ENCODE results near the gene TMEM184C.

TMEM184C gene

GRCh38 chr4:147678796-147679549, 61.8 kb downstream of the TMEM184C start:
- H3K4me2 ChIP-seq (ENCODE audit: low read depth, low read length), result no peak overlapping the region
- no peaks in the 10 kb centered on the region for H3K9me3 ChIP-seq (replicated peaks; ENCODE audit: insufficient read depth, low read length)
- no peaks in the 10 kb centered on the region for H4K20me1 ChIP-seq (ENCODE audit: insufficient read depth, low read length)
- H3K27me3 ChIP-seq (replicated peaks; ENCODE audit: insufficient read depth, low read length), result no peaks in the 10 kb centered on the region
- H3K27ac ChIP-seq (ENCODE audit: low read length), result no peak overlapping the region
- H2AFZ ChIP-seq (ENCODE audit: low read length), result no peak overlapping the region
- H3K4me3 ChIP-seq (ENCODE audit: low read length), result no peak overlapping the region
- peaks cover 6% of the 10 kb centered on the region; the same call in 1 of the 2 replicates for H3F3A ChIP-seq (ENCODE audit: insufficient read depth, low read length)
- H3K9me2 ChIP-seq (replicated peaks; ENCODE audit: insufficient read depth, low read length), result no peaks in the 10 kb centered on the region
- no peaks in the 10 kb centered on the region for H3K36me3 ChIP-seq (replicated peaks; ENCODE audit: insufficient read depth, low read length)
- peaks cover 16% of the 10 kb centered on the region for H3K79me2 ChIP-seq (ENCODE audit: low read length)
- 0 out of 2 replicates have a peak, but pooled peaks cover 5% of the 10 kb centered on the region for H3K4me1 ChIP-seq (ENCODE audit: low read length)
- DNase-seq, result peak; percentile 31
- no peak overlapping the region for H3K9ac ChIP-seq (ENCODE audit: low read length)
- TF ChIP-seq EZH2 (optimal IDR thresholded peaks at IDR 0.05; ENCODE audit: low read depth, low read length) (no peak), CTCF (IDR thresholded peaks at IDR 0.05; ENCODE audit: low read length) (peak; percentile 29; the same call in 1 of the 2 replicates)

GRCh38 chr4:147682755-147683154, 65.6 kb downstream of the TMEM184C start:
- DNase-seq, result no peak
- peak overlapping the region; percentile 82 for H3K4me2 ChIP-seq (ENCODE audit: low read depth, low read length)
- TF ChIP-seq EZH2phosphoT487 (IDR thresholded peaks at IDR 0.05; ENCODE audit: low read length), result no peak
- TF ChIP-seq CTCF (IDR thresholded peaks at IDR 0.05; ENCODE audit: low read length), result no peak
- TF ChIP-seq EZH2 (optimal IDR thresholded peaks at IDR 0.05; ENCODE audit: low read depth, low read length), result no peak
- H3K36me3 ChIP-seq (replicated peaks; ENCODE audit: insufficient read depth, low read length), result no peaks in the 10 kb centered on the region
- H2AFZ ChIP-seq (ENCODE audit: low read length), result no peak overlapping the region
- H3K9me2 ChIP-seq (replicated peaks; ENCODE audit: insufficient read depth, low read length), result no peaks in the 10 kb centered on the region
- no peaks in the 10 kb centered on the region for H3K27me3 ChIP-seq (replicated peaks; ENCODE audit: insufficient read depth, low read length)
- peaks cover 16% of the 10 kb centered on the region for H3K79me2 ChIP-seq (ENCODE audit: low read length)
- H3F3A ChIP-seq (ENCODE audit: insufficient read depth, low read length), result peaks cover 6% of the 10 kb centered on the region; the same call in 1 of the 2 replicates
- H3K4me3 ChIP-seq (ENCODE audit: low read length), result peak overlapping the region; percentile 79
- H3K9ac ChIP-seq (ENCODE audit: low read length), result peak overlapping the region; percentile 76; the same call in 1 of the 2 replicates
- no peaks in the 10 kb centered on the region for H4K20me1 ChIP-seq (ENCODE audit: insufficient read depth, low read length)
- H3K9me3 ChIP-seq (replicated peaks; ENCODE audit: insufficient read depth, low read length), result no peaks in the 10 kb centered on the region
- peaks cover 10% of the 10 kb centered on the region; the same call in 1 of the 2 replicates for H3K4me1 ChIP-seq (ENCODE audit: low read length)
- H3K27ac ChIP-seq (ENCODE audit: low read length), result no peak overlapping the region

GRCh38 chr4:147683188-147683591, 66.0 kb downstream of the TMEM184C start:
- peaks cover 10% of the 10 kb centered on the region; the same call in 1 of the 2 replicates for H3K4me1 ChIP-seq (ENCODE audit: low read length)
- no peaks in the 10 kb centered on the region for H3K36me3 ChIP-seq (replicated peaks; ENCODE audit: insufficient read depth, low read length)
- no peaks in the 10 kb centered on the region for H3K9me2 ChIP-seq (replicated peaks; ENCODE audit: insufficient read depth, low read length)
- peak; percentile 42 for DNase-seq
- H3K4me3 ChIP-seq (ENCODE audit: low read length), result peak overlapping the region; percentile 79
- TF ChIP-seq EZH2phosphoT487 (IDR thresholded peaks at IDR 0.05; ENCODE audit: low read length) (no peak), CTCF (IDR thresholded peaks at IDR 0.05; ENCODE audit: low read length) (no peak), EZH2 (optimal IDR thresholded peaks at IDR 0.05; ENCODE audit: low read depth, low read length) (no peak)
- peaks cover 16% of the 10 kb centered on the region for H3K79me2 ChIP-seq (ENCODE audit: low read length)
- peaks cover 6% of the 10 kb centered on the region; the same call in 1 of the 2 replicates for H3F3A ChIP-seq (ENCODE audit: insufficient read depth, low read length)
- peak overlapping the region; percentile 74; the same call in 1 of the 2 replicates for H3K27ac ChIP-seq (ENCODE audit: low read length)
- no peaks in the 10 kb centered on the region for H4K20me1 ChIP-seq (ENCODE audit: insufficient read depth, low read length)
- H2AFZ ChIP-seq (ENCODE audit: low read length), result peak overlapping the region; percentile 84
- no peaks in the 10 kb centered on the region for H3K9me3 ChIP-seq (replicated peaks; ENCODE audit: insufficient read depth, low read length)
- peak overlapping the region; percentile 82 for H3K4me2 ChIP-seq (ENCODE audit: low read depth, low read length)
- H3K27me3 ChIP-seq (replicated peaks; ENCODE audit: insufficient read depth, low read length), result no peaks in the 10 kb centered on the region
- H3K9ac ChIP-seq (ENCODE audit: low read length), result peak overlapping the region; percentile 76
